HepG2 (cell line): Measurements from ENCODE around the gene SLIT1. TPM values are rescaled to one million over a fixed set of nuclear protein-coding genes. Genes with fewer than 3 reads are reported as not detected.

Experiments used
- CEBPB ChIP-seq: IDR thresholded peaks from 2 replicates; pipeline ENCODE4 v1.6.1; 2011; ENCODE audit warnings: low read depth, low read length, improper control_type of control experiment, borderline replicate concordance
- HMG20B ChIP-seq: conservative IDR thresholded peaks from 2 replicates; pipeline ENCODE4 v1.6.1; 2016; ENCODE audit warnings: missing genetic modification reagents, missing compliant biosample characterization
- KDM1A ChIP-seq: IDR thresholded peaks from 2 replicates; pipeline ENCODE4 v1.6.1; 2016; ENCODE audit warnings: missing compliant biosample characterization
- KDM4B ChIP-seq: sonication (generic); formaldehyde crosslinking; IDR thresholded peaks from 2 replicates; pipeline ENCODE4 v1.4.0; 2020; ENCODE audit warnings: missing genetic modification reagents
- NCOR1 ChIP-seq: fragments of 200-600 bp; sonication (generic); IDR thresholded peaks from 2 replicates; pipeline ENCODE4 v1.7.0; 2017; ENCODE audit warnings: antibody characterized with exemption, low read length, borderline replicate concordance
- PHB2 ChIP-seq: fragments of 450-650 bp; IDR thresholded peaks from 2 replicates; pipeline ENCODE4 v1.6.1; 2018; ENCODE audit not compliant: partially characterized antibody
- ZNF44 ChIP-seq: sonication (generic); formaldehyde crosslinking; IDR thresholded peaks from 2 replicates; pipeline ENCODE4 v1.5.1; 2020; ENCODE audit warnings: mild to moderate bottlenecking, missing genetic modification reagents
- ZNF562 ChIP-seq: sonication (generic); formaldehyde crosslinking; IDR thresholded peaks from 2 replicates; pipeline ENCODE4 v1.8.0; 2022; ENCODE audit warnings: missing genetic modification reagents, borderline replicate concordance
- polyA plus RNA-seq, 8 experiments: library from polyadenylated mRNA; depleted of rRNA in 3 of 8; stranded (reverse) in 7 of 8; unstranded in 1 of 8; fragments of >200 nt; fragmentation: Illumina TruSeq in 4 of 8; extraction: Trizol in 4 of 8; gene quantifications; 2 replicates each; pipeline versions ENCODE4 v1.2.1 to v1.2.3, GENCODE V29; 2011 to 2016; ENCODE audit warnings: low read depth in 4 of 8, missing spikeins in 1 of 8, mixed read lengths in 1 of 8; ENCODE audit not compliant: insufficient read depth in 1 of 8
- total RNA-seq, 5 experiments: library from RNA; depleted of rRNA; stranded (reverse); fragments of >200 nt; fragmentation: Illumina TruSeq; extraction: Trizol; gene quantifications; 2 replicates each; pipeline ENCODE4 v1.2.3, GENCODE V29; 2016; ENCODE audit warnings: low read depth in 1 of 5
- TF ChIP-seq, protein P1 (sequence below): IDR thresholded peaks from 2 replicates; pipeline ENCODE4 v1.6.1; 2016; ENCODE audit warnings: missing genetic modification reagents, missing compliant biosample characterization
- TF ChIP-seq, protein P2 (sequence below): sonication (generic); formaldehyde crosslinking; IDR thresholded peaks from 2 replicates; pipeline ENCODE4 v1.5.1; 2020; ENCODE audit warnings: missing genetic modification reagents, mild to moderate bottlenecking, borderline replicate concordance
- TF ChIP-seq, protein P3 (sequence below): sonication (generic); formaldehyde crosslinking; IDR thresholded peaks from 2 replicates; pipeline ENCODE4 v1.5.1; 2020; ENCODE audit warnings: mild to moderate bottlenecking, missing genetic modification reagents
- TF ChIP-seq, protein P4 (sequence below): IDR thresholded peaks from 2 replicates; pipeline ENCODE4 v1.6.1; 2018; ENCODE audit warnings: missing genetic modification reagents, mild to moderate bottlenecking, missing compliant biosample characterization
- TF ChIP-seq, protein P5 (sequence below): sonication (generic); formaldehyde crosslinking; IDR thresholded peaks from 2 replicates; pipeline ENCODE4 v1.5.0; 2020; ENCODE audit warnings: mild to moderate bottlenecking, missing genetic modification reagents
- TF ChIP-seq, protein P6 (sequence below): sonication (generic); formaldehyde crosslinking; IDR thresholded peaks from 2 replicates; pipeline ENCODE4 v1.4.0; 2020; ENCODE audit warnings: missing genetic modification reagents

Gene SLIT1
- total and polyA plus RNA-seq, 2 of the 13 experiments (the other 11 are each of a cell fraction or from before 2014, with no cell fraction given), result 0.09 to 0.33 TPM

DNA sequence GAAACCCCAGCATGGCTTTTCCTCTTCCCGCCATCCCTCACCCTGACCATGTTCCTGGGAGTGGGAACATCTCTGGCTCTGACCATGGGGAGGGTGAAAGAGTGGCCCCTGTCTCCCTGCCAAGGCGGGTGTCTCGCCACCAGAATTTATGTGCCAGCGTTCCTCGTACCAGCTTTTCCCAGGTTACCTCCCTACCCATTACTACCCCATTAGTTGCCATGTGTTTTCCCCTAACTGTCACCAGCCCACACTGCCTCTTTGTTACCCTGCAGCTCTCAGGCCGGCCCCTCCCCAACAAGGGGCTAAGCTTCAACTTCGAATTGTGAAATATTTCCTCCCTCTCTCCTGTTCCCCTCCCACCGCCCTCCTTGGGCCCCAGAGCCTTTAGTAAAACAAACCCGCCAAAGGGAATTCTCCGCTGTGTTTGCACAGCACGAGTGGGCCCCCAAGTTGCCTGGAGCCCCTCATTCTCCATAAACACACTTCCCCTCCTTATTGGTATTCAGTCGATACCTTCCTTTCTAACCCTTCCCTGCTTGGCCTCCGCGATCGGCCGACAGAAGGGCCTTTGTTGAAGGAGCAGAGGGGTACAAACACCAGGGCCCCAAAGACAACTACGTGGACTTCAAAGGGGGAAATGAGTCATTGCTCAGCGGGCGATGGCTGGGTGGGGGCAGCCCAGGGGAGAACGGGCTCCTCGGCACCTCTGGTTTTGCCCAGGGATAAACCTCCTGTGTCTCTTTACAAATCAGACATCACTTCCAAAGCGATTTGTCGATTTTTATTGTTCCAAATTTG lies 45.5 kb downstream of the SLIT1 start (continued):
- TF ChIP-seq, protein P1, sequence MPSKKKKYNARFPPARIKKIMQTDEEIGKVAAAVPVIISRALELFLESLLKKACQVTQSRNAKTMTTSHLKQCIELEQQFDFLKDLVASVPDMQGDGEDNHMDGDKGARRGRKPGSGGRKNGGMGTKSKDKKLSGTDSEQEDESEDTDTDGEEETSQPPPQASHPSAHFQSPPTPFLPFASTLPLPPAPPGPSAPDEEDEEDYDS (CRISPR knock-in tag), result peak; percentile 43; the same call in 1 of the 2 replicates
- TF ChIP-seq ZNF44 (no peak), NCOR1 (peak; percentile 66; the same call in 1 of the 2 replicates), PHB2 (no peak), CEBPB (peak; percentile 85), HMG20B (CRISPR knock-in tag) (peak; percentile 91), ZNF562 (no peak), KDM1A (CRISPR knock-in tag) (0 out of 2 replicates have a peak, but pooled peaks have one; percentile 13), KDM4B (CRISPR knock-in tag) (no peak)
- TF ChIP-seq, protein P2, sequence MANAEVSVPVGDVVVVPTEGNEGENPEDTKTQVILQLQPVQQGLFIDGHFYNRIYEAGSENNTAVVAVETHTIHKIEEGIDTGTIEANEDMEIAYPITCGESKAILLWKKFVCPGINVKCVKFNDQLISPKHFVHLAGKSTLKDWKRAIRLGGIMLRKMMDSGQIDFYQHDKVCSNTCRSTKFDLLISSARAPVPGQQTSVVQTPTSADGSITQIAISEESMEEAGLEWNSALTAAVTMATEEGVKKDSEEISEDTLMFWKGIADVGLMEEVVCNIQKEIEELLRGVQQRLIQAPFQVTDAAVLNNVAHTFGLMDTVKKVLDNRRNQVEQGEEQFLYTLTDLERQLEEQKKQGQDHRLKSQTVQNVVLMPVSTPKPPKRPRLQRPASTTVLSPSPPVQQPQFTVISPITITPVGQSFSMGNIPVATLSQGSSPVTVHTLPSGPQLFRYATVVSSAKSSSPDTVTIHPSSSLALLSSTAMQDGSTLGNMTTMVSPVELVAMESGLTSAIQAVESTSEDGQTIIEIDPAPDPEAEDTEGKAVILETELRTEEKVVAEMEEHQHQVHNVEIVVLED (CRISPR knock-in tag), result peak; percentile 49; the same call in 1 of the 2 replicates
- TF ChIP-seq, protein P3, sequence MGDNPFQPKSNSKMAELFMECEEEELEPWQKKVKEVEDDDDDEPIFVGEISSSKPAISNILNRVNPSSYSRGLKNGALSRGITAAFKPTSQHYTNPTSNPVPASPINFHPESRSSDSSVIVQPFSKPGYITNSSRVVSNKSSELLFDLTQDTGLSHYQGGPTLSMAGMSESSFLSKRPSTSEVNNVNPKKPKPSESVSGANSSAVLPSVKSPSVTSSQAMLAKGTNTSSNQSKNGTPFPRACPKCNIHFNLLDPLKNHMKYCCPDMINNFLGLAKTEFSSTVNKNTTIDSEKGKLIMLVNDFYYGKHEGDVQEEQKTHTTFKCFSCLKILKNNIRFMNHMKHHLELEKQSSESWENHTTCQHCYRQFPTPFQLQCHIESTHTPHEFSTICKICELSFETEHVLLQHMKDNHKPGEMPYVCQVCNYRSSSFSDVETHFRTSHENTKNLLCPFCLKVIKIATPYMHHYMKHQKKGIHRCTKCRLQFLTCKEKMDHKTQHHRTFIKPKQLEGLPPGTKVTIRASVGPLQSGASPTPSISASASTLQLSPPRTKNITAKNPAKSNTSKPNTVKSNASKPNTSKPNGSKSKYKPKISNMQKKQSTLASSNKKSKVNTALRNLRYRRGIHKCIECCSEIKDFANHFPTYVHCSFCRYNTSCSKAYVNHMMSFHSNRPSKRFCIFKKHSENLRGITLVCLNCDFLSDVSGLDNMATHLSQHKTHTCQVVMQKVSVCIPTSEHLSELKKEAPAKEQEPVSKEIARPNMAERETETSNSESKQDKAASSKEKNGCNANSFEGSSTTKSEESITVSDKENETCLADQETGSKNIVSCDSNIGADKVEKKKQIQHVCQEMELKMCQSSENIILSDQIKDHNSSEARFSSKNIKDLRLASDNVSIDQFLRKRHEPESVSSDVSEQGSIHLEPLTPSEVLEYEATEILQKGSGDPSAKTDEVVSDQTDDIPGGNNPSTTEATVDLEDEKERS (CRISPR knock-in tag), result peak; percentile 84; the same call in 1 of the 2 replicates
- TF ChIP-seq, protein P4, sequence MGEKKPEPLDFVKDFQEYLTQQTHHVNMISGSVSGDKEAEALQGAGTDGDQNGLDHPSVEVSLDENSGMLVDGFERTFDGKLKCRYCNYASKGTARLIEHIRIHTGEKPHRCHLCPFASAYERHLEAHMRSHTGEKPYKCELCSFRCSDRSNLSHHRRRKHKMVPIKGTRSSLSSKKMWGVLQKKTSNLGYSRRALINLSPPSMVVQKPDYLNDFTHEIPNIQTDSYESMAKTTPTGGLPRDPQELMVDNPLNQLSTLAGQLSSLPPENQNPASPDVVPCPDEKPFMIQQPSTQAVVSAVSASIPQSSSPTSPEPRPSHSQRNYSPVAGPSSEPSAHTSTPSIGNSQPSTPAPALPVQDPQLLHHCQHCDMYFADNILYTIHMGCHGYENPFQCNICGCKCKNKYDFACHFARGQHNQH, result peak; percentile 84
- TF ChIP-seq, protein P5, sequence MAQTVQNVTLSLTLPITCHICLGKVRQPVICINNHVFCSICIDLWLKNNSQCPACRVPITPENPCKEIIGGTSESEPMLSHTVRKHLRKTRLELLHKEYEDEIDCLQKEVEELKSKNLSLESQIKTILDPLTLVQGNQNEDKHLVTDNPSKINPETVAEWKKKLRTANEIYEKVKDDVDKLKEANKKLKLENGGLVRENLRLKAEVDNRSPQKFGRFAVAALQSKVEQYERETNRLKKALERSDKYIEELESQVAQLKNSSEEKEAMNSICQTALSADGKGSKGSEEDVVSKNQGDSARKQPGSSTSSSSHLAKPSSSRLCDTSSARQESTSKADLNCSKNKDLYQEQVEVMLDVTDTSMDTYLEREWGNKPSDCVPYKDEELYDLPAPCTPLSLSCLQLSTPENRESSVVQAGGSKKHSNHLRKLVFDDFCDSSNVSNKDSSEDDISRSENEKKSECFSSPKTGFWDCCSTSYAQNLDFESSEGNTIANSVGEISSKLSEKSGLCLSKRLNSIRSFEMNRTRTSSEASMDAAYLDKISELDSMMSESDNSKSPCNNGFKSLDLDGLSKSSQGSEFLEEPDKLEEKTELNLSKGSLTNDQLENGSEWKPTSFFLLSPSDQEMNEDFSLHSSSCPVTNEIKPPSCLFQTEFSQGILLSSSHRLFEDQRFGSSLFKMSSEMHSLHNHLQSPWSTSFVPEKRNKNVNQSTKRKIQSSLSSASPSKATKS (CRISPR knock-in tag), result no peak
- TF ChIP-seq, protein P6, sequence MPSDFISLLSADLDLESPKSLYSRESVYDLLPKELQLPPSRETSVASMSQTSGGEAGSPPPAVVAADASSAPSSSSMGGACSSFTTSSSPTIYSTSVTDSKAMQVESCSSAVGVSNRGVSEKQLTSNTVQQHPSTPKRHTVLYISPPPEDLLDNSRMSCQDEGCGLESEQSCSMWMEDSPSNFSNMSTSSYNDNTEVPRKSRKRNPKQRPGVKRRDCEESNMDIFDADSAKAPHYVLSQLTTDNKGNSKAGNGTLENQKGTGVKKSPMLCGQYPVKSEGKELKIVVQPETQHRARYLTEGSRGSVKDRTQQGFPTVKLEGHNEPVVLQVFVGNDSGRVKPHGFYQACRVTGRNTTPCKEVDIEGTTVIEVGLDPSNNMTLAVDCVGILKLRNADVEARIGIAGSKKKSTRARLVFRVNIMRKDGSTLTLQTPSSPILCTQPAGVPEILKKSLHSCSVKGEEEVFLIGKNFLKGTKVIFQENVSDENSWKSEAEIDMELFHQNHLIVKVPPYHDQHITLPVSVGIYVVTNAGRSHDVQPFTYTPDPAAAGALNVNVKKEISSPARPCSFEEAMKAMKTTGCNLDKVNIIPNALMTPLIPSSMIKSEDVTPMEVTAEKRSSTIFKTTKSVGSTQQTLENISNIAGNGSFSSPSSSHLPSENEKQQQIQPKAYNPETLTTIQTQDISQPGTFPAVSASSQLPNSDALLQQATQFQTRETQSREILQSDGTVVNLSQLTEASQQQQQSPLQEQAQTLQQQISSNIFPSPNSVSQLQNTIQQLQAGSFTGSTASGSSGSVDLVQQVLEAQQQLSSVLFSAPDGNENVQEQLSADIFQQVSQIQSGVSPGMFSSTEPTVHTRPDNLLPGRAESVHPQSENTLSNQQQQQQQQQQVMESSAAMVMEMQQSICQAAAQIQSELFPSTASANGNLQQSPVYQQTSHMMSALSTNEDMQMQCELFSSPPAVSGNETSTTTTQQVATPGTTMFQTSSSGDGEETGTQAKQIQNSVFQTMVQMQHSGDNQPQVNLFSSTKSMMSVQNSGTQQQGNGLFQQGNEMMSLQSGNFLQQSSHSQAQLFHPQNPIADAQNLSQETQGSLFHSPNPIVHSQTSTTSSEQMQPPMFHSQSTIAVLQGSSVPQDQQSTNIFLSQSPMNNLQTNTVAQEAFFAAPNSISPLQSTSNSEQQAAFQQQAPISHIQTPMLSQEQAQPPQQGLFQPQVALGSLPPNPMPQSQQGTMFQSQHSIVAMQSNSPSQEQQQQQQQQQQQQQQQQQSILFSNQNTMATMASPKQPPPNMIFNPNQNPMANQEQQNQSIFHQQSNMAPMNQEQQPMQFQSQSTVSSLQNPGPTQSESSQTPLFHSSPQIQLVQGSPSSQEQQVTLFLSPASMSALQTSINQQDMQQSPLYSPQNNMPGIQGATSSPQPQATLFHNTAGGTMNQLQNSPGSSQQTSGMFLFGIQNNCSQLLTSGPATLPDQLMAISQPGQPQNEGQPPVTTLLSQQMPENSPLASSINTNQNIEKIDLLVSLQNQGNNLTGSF (CRISPR knock-in tag), result no peak
